GM12801 (cell line): ENCODE results near the gene ZNF106.

Experiments
- TF ChIP-seq, protein P1 (sequence below): IDR thresholded peaks from one replicate; pipeline ENCODE4 v1.5.1; 2011; ENCODE audit warnings: control low read depth; ENCODE audit not compliant: insufficient read length; ENCODE audit errors: extremely low read depth

Gene ZNF106

DNA sequence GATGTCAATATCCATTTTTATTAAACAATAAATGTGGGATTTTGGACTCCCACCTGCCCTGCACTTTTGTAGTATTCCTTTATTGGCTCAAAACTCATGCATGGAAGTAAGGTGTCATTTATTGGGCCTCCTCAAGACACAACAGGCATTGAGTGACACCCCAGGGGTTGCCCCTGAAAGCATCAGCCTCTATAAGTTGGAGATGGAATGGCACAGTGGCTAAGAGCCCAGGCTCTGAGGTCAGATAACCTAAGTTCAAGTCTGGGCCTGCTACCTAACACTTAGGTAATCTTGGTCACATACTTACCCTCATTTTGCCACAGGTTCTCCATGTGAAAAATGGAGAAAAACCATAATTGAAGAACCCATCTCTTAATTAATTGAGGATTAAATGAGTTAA lies 127.0 kb downstream of the ZNF106 start:
- TF ChIP-seq, protein P1, sequence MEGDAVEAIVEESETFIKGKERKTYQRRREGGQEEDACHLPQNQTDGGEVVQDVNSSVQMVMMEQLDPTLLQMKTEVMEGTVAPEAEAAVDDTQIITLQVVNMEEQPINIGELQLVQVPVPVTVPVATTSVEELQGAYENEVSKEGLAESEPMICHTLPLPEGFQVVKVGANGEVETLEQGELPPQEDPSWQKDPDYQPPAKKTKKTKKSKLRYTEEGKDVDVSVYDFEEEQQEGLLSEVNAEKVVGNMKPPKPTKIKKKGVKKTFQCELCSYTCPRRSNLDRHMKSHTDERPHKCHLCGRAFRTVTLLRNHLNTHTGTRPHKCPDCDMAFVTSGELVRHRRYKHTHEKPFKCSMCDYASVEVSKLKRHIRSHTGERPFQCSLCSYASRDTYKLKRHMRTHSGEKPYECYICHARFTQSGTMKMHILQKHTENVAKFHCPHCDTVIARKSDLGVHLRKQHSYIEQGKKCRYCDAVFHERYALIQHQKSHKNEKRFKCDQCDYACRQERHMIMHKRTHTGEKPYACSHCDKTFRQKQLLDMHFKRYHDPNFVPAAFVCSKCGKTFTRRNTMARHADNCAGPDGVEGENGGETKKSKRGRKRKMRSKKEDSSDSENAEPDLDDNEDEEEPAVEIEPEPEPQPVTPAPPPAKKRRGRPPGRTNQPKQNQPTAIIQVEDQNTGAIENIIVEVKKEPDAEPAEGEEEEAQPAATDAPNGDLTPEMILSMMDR, result no peak

GRCh38 chr15:42363487-42363886 lies 127.5 kb downstream of the ZNF106 start:
- TF ChIP-seq, protein P1, result no peak
